ENCODE measurements around the gene SRGN. TPM values are rescaled to one million over a fixed set of nuclear protein-coding genes. Genes with fewer than 3 reads are reported as not detected.
A peak's percentile ranks its signal among the peaks of the same experiment; 100 is the strongest.

Gene SRGN
- total and polyA plus RNA-seq, 10 of the 15 experiments (the other 5 are each of a cell fraction or from before 2014, with no cell fraction given) = 382 to 2,414 (median 885) TPM

DNA sequence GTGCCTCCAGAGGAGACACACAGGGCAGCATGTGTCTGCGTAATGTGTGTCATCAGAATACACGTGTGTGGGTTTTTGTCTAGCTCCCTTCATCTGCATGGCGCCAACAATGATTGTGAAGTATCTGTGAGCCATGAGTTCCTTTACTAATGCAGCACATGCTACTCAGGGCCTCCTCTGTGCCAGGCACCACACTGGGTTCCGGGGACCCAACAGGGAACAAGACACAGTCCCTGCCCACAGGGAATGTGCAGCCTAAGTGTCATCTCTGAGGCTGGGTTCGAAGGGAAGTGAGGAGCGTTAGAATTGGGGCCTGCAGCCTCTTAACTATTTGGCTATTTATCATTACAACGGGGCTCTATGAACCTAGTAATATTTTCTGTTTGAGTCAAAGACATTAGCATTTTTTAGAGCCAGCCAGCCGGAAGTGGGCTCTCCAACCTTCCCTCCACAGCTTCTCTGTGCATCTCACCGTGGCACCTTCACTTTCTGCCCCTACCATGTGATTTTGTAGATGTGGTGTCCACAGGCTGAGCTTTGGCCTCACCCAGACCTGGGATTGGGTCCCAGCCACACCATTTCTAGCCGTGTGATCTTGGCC is 43.9 kb upstream of the SRGN start (continued):
- TF ChIP-seq KAT2A (conservative IDR thresholded peaks at IDR 0.05; ENCODE audit: control insufficient read depth, low read depth, low read length) = no peak
- TF ChIP-seq, protein P1, sequence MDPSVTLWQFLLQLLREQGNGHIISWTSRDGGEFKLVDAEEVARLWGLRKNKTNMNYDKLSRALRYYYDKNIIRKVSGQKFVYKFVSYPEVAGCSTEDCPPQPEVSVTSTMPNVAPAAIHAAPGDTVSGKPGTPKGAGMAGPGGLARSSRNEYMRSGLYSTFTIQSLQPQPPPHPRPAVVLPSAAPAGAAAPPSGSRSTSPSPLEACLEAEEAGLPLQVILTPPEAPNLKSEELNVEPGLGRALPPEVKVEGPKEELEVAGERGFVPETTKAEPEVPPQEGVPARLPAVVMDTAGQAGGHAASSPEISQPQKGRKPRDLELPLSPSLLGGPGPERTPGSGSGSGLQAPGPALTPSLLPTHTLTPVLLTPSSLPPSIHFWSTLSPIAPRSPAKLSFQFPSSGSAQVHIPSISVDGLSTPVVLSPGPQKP (IDR thresholded peaks at IDR 0.05; ENCODE audit: low read depth, low read length) = peak; percentile 59
- TF ChIP-seq, protein P2, sequence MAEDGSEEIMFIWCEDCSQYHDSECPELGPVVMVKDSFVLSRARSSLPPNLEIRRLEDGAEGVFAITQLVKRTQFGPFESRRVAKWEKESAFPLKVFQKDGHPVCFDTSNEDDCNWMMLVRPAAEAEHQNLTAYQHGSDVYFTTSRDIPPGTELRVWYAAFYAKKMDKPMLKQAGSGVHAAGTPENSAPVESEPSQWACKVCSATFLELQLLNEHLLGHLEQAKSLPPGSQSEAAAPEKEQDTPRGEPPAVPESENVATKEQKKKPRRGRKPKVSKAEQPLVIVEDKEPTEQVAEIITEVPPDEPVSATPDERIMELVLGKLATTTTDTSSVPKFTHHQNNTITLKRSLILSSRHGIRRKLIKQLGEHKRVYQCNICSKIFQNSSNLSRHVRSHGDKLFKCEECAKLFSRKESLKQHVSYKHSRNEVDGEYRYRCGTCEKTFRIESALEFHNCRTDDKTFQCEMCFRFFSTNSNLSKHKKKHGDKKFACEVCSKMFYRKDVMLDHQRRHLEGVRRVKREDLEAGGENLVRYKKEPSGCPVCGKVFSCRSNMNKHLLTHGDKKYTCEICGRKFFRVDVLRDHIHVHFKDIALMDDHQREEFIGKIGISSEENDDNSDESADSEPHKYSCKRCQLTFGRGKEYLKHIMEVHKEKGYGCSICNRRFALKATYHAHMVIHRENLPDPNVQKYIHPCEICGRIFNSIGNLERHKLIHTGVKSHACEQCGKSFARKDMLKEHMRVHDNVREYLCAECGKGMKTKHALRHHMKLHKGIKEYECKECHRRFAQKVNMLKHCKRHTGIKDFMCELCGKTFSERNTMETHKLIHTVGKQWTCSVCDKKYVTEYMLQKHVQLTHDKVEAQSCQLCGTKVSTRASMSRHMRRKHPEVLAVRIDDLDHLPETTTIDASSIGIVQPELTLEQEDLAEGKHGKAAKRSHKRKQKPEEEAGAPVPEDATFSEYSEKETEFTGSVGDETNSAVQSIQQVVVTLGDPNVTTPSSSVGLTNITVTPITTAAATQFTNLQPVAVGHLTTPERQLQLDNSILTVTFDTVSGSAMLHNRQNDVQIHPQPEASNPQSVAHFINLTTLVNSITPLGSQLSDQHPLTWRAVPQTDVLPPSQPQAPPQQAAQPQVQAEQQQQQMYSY (CRISPR knock-in tag; IDR thresholded peaks at IDR 0.05) = no peak
- TF ChIP-seq SP1 (IDR thresholded peaks at IDR 0.05; ENCODE audit: low read depth, low read length) = no peak
- no peak for TF ChIP-seq YY1 (IDR thresholded peaks at IDR 0.05; ENCODE audit: low read depth, low read length)
- TF ChIP-seq POU2F2 (IDR thresholded peaks at IDR 0.05; ENCODE audit: borderline replicate concordance, low read depth, low read length) = peak; percentile 47; the same call in 1 of the 3 replicates
- TF ChIP-seq IKZF1 (conservative IDR thresholded peaks at IDR 0.05) = peak; percentile 68; the same call in 1 of the 2 replicates
- TF ChIP-seq KDM1A (IDR thresholded peaks at IDR 0.05; ENCODE audit: borderline replicate concordance) = no peak
- 0 out of 2 replicates have a peak, but pooled peaks have one; percentile 7 for TF ChIP-seq SMC3 (IDR thresholded peaks at IDR 0.05; ENCODE audit: borderline replicate concordance, low read length)
- no peak; the same call in 1 of the 2 replicates for TF ChIP-seq CREM (IDR thresholded peaks at IDR 0.05; ENCODE audit: low read depth)
- TF ChIP-seq ZNF274 (IDR thresholded peaks at IDR 0.05; ENCODE audit: insufficient read depth, insufficient read length) = no peak
- TF ChIP-seq, protein P3, sequence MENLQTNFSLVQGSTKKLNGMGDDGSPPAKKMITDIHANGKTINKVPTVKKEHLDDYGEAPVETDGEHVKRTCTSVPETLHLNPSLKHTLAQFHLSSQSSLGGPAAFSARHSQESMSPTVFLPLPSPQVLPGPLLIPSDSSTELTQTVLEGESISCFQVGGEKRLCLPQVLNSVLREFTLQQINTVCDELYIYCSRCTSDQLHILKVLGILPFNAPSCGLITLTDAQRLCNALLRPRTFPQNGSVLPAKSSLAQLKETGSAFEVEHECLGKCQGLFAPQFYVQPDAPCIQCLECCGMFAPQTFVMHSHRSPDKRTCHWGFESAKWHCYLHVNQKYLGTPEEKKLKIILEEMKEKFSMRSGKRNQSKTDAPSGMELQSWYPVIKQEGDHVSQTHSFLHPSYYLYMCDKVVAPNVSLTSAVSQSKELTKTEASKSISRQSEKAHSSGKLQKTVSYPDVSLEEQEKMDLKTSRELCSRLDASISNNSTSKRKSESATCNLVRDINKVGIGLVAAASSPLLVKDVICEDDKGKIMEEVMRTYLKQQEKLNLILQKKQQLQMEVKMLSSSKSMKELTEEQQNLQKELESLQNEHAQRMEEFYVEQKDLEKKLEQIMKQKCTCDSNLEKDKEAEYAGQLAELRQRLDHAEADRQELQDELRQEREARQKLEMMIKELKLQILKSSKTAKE (IDR thresholded peaks at IDR 0.05; ENCODE audit: low read depth, poor library complexity, severe bottlenecking) = peak; percentile 60
- no peak for TF ChIP-seq SRF (IDR thresholded peaks at IDR 0.05; ENCODE audit: low read depth in 2 of 2, low read length in 2 of 2)
- TF ChIP-seq MYB (IDR thresholded peaks at IDR 0.05; ENCODE audit: borderline replicate concordance, low read depth, low read length) = no peak
- TF ChIP-seq BRCA1 (IDR thresholded peaks at IDR 0.05; ENCODE audit: low read depth, low read length) = no peak
- TF ChIP-seq, protein P4, sequence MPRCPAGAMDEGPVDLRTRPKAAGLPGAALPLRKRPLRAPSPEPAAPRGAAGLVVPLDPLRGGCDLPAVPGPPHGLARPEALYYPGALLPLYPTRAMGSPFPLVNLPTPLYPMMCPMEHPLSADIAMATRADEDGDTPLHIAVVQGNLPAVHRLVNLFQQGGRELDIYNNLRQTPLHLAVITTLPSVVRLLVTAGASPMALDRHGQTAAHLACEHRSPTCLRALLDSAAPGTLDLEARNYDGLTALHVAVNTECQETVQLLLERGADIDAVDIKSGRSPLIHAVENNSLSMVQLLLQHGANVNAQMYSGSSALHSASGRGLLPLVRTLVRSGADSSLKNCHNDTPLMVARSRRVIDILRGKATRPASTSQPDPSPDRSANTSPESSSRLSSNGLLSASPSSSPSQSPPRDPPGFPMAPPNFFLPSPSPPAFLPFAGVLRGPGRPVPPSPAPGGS (IDR thresholded peaks at IDR 0.05; ENCODE audit: borderline replicate concordance, insufficient read depth, low read depth, low read length, poor library complexity, severe bottlenecking) = no peak
- TF ChIP-seq, protein P5, sequence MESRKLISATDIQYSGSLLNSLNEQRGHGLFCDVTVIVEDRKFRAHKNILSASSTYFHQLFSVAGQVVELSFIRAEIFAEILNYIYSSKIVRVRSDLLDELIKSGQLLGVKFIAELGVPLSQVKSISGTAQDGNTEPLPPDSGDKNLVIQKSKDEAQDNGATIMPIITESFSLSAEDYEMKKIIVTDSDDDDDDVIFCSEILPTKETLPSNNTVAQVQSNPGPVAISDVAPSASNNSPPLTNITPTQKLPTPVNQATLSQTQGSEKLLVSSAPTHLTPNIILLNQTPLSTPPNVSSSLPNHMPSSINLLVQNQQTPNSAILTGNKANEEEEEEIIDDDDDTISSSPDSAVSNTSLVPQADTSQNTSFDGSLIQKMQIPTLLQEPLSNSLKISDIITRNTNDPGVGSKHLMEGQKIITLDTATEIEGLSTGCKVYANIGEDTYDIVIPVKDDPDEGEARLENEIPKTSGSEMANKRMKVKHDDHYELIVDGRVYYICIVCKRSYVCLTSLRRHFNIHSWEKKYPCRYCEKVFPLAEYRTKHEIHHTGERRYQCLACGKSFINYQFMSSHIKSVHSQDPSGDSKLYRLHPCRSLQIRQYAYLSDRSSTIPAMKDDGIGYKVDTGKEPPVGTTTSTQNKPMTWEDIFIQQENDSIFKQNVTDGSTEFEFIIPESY (IDR thresholded peaks at IDR 0.05) = no peak
- peak; percentile 21; the same call in 1 of the 2 replicates for TF ChIP-seq CHD2 (IDR thresholded peaks at IDR 0.05; ENCODE audit: borderline replicate concordance, low read depth, low read length)
- TF ChIP-seq CREB1 (IDR thresholded peaks at IDR 0.05; ENCODE audit: low read depth) = 0 out of 2 replicates have a peak, but pooled peaks have one; percentile 34
- TF ChIP-seq RAD51 (IDR thresholded peaks at IDR 0.05) = peak; percentile 76
- no peak for TF ChIP-seq YBX1 (IDR thresholded peaks at IDR 0.05)

All from GM12878 (cell line).